RCC 7860 (cell line): ENCODE data around the gene BROX.
"Not testable (repeated sequence)": the region's sequence is repeated elsewhere in the genome, so short reads cannot be mapped to it uniquely, and the experiment has no call there.

Source experiments
- DNase-seq: peaks from one replicate; pipeline ENCODE4 v3.0.0-alpha.2; 2015; ENCODE audit warnings: low spot score
- FAIRE-seq: peaks from 2 replicates; lab custom pipeline; 2012; peaks lifted over from hg19 to GRCh38; lab: Jason Lieb, UNC

Gene BROX

GRCh38 chr1:222730866-222731265, 18.5 kb downstream of the BROX start:
- no peak for FAIRE-seq
- no peak for DNase-seq

GRCh38 chr1:222732216-222733159, 20.1 kb downstream of the BROX start:
- DNase-seq (no peak), FAIRE-seq (no peak)

GRCh38 chr1:222734740-222735139, 22.4 kb downstream of the BROX start:
- FAIRE-seq (no peak), DNase-seq (no peak)

- FAIRE-seq (no peak), DNase-seq (no peak)
These were observed 24.1 kb downstream of the BROX start for GRCh38 chr1:222736470-222736869.

- FAIRE-seq (peak; percentile 8), DNase-seq (no peak)
These were observed 24.6 kb downstream of the BROX start, which contains the start of gene FAM177B for GRCh38 chr1:222736972-222737371. TSS of gene FAM177B (plus strand) at chr1:222737202. CDS start at chr1:222746546, 9,344 bp downstream.

- FAIRE-seq = no peak
- no peak for DNase-seq
These were observed 27.1 kb downstream of the BROX start for GRCh38 chr1:222739465-222739864.

- FAIRE-seq (no peak), DNase-seq (no peak)
These were observed 27.6 kb downstream of the BROX start for GRCh38 chr1:222739929-222740328.

- not testable (repeated sequence) for DNase-seq, FAIRE-seq
These were observed 29.5 kb downstream of the BROX start for GRCh38 chr1:222741630-222742457.

GRCh38 chr1:222749927-222750326, 37.6 kb downstream of the BROX start:
- no peak for FAIRE-seq
- DNase-seq = no peak

GRCh38 chr1:222750651-222751050, 38.3 kb downstream of the BROX start:
- FAIRE-seq = no peak
- DNase-seq = no peak

- no peak for FAIRE-seq
- DNase-seq = no peak
These were observed 38.9 kb downstream of the BROX start for GRCh38 chr1:222751255-222751654.

GRCh38 chr1:222754366-222755139, 42.2 kb downstream of the BROX start:
- FAIRE-seq (peak; percentile 81), DNase-seq (peak; percentile 71)

GRCh38 chr1:222757646-222758268, 45.4 kb downstream of the BROX start:
- FAIRE-seq = no peak
- DNase-seq = no peak

GRCh38 chr1:222759451-222760035, 47.2 kb downstream of the BROX start:
- DNase-seq (no peak), FAIRE-seq (no peak)

- FAIRE-seq (no peak), DNase-seq (no peak)
These were observed 48.7 kb downstream of the BROX start for GRCh38 chr1:222761083-222761482.

- not testable (repeated sequence) for DNase-seq, FAIRE-seq
These were observed 49.8 kb downstream of the BROX start for GRCh38 chr1:222762178-222762577.

GRCh38 chr1:222767152-222767571, 54.8 kb downstream of the BROX start:
- DNase-seq = no peak
- no peak for FAIRE-seq

GRCh38 chr1:222768592-222768991, 56.2 kb downstream of the BROX start:
- DNase-seq (no peak), FAIRE-seq (no peak)

GRCh38 chr1:222769181-222769580, 56.8 kb downstream of the BROX start:
- no peak for DNase-seq
- FAIRE-seq = no peak
